Osteoblast (primary cell): ENCODE measurements around the gene DSTYK. TPM values are rescaled to one million over a fixed set of nuclear protein-coding genes. Genes with fewer than 3 reads are reported as not detected.

ENCODE experiments used
- DNase-seq: peaks from one replicate; pipeline ENCODE4 v3.0.0; 2011; ENCODE audit warnings: low spot score, mixed read lengths; ENCODE audit not compliant: insufficient read length; ENCODE audit errors: missing footprints
- H2AFZ ChIP-seq: 2 replicates; pipeline ENCODE4 v1.6.0; 2011; ENCODE audit warnings: mild to moderate bottlenecking, low read length
- H3K27ac ChIP-seq: 2 replicates; pipeline ENCODE4 v1.5.1; 2011; ENCODE audit warnings: mild to moderate bottlenecking, low read depth, low read length, moderate library complexity
- H3K27me3 ChIP-seq: 2 replicates; pipeline ENCODE4 v1.6.0; 2012; ENCODE audit warnings: mild to moderate bottlenecking, control low read depth, inconsistent platforms, low read length, moderate library complexity; ENCODE audit not compliant: insufficient read depth
- H3K36me3 ChIP-seq: 2 replicates; pipeline ENCODE4 v1.5.1; 2011; ENCODE audit warnings: mild to moderate bottlenecking, low read length, control low read depth, moderate library complexity; ENCODE audit not compliant: insufficient read depth
- H3K4me1 ChIP-seq: 2 replicates; pipeline ENCODE4 v1.5.1; 2011; ENCODE audit warnings: mild to moderate bottlenecking, low read length, control low read depth, moderate library complexity; ENCODE audit not compliant: insufficient read depth
- H3K4me2 ChIP-seq: 2 replicates; pipeline ENCODE4 v1.6.0; 2011; ENCODE audit warnings: mild to moderate bottlenecking, low read length; ENCODE audit not compliant: insufficient read depth
- H3K4me3 ChIP-seq: fragments of 200-600 bp; sonication (generic); 3 replicates; pipeline ENCODE4 v1.5.1; 2012; ENCODE audit warnings: mild to moderate bottlenecking, low read length, inconsistent platforms; ENCODE audit not compliant: insufficient read depth
- H3K79me2 ChIP-seq: 2 replicates; pipeline ENCODE4 v1.6.0; 2012; ENCODE audit warnings: mild to moderate bottlenecking, low read length, control low read depth, inconsistent platforms; ENCODE audit not compliant: insufficient read depth
- H3K9me3 ChIP-seq: 2 replicates; pipeline ENCODE4 v1.5.1; 2011; ENCODE audit warnings: low read depth, low read length, control low read depth
- H4K20me1 ChIP-seq: 2 replicates; pipeline ENCODE4 v1.6.0; 2012; ENCODE audit warnings: mild to moderate bottlenecking, low read length, control low read depth; ENCODE audit not compliant: insufficient read depth
- total RNA-seq: library from RNA; depleted of rRNA; stranded (reverse); fragments of >200 nt; gene quantifications from 2 replicates; pipeline ENCODE4 v1.2.3, GENCODE V29; 2012
- TF ChIP-seq, protein P1 (sequence below): IDR thresholded peaks from 2 replicates; pipeline ENCODE4 v1.5.1; 2011; ENCODE audit warnings: mild to moderate bottlenecking, low read depth, low read length, moderate library complexity; ENCODE audit errors: extremely low read depth

Gene DSTYK
- total RNA-seq, 1 donor = 18.1 TPM

- no peak overlapping the region for H3K27ac ChIP-seq
Measured at GRCh38 chr1:205248793-205249601, 37.5 kb upstream of the DSTYK start.

GRCh38 chr1:205247130-205247921 lies 35.8 kb upstream of the DSTYK start:
- Histone ChIP-seq H3K27me3 (no peaks in the 10 kb centered on the region), H3K36me3 (no peaks in the 10 kb centered on the region), H4K20me1 (no peaks in the 10 kb centered on the region), H2AFZ (no peak overlapping the region), H3K4me2 (no peak overlapping the region), H3K4me3 (no peak overlapping the region), H3K27ac (no peak overlapping the region), H3K4me1 (peaks cover 3% of the 10 kb centered on the region), H3K9me3 (no peaks in the 10 kb centered on the region), H3K79me2 (no peaks in the 10 kb centered on the region)
- peak; percentile 30 for DNase-seq
- TF ChIP-seq, protein P1, sequence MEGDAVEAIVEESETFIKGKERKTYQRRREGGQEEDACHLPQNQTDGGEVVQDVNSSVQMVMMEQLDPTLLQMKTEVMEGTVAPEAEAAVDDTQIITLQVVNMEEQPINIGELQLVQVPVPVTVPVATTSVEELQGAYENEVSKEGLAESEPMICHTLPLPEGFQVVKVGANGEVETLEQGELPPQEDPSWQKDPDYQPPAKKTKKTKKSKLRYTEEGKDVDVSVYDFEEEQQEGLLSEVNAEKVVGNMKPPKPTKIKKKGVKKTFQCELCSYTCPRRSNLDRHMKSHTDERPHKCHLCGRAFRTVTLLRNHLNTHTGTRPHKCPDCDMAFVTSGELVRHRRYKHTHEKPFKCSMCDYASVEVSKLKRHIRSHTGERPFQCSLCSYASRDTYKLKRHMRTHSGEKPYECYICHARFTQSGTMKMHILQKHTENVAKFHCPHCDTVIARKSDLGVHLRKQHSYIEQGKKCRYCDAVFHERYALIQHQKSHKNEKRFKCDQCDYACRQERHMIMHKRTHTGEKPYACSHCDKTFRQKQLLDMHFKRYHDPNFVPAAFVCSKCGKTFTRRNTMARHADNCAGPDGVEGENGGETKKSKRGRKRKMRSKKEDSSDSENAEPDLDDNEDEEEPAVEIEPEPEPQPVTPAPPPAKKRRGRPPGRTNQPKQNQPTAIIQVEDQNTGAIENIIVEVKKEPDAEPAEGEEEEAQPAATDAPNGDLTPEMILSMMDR = no peak

More at GRCh38 chr1:205248793-205249601, 37.5 kb upstream of the DSTYK start:
- Histone ChIP-seq H3K4me1 (peaks cover 3% of the 10 kb centered on the region), H3K36me3 (no peaks in the 10 kb centered on the region), H4K20me1 (no peaks in the 10 kb centered on the region), H3K4me3 (no peak overlapping the region), H3K4me2 (no peak overlapping the region), H2AFZ (no peak overlapping the region), H3K79me2 (no peaks in the 10 kb centered on the region), H3K9me3 (no peaks in the 10 kb centered on the region), H3K27me3 (no peaks in the 10 kb centered on the region)
- TF ChIP-seq, protein P1 = no peak
- DNase-seq = peak; percentile 60

GRCh38 chr1:205246351-205247119 lies 35.0 kb upstream of the DSTYK start:
- Histone ChIP-seq H3K27ac (no peak overlapping the region), H2AFZ (no peak overlapping the region), H3K27me3 (no peaks in the 10 kb centered on the region), H3K4me1 (peaks cover 3% of the 10 kb centered on the region), H3K36me3 (no peaks in the 10 kb centered on the region), H3K4me2 (no peak overlapping the region), H3K4me3 (no peak overlapping the region), H3K79me2 (no peaks in the 10 kb centered on the region), H3K9me3 (no peaks in the 10 kb centered on the region), H4K20me1 (no peaks in the 10 kb centered on the region)
- DNase-seq = peak; percentile 43
- TF ChIP-seq, protein P1 = no peak
